ENCODE results near the gene FBXW8.

Gene FBXW8

GRCh38 chr12:116880817-116881324 lies 29.9 kb upstream of the FBXW8 start:
- no peak for TF ChIP-seq CTCF (conservative IDR thresholded peaks at IDR 0.05; ENCODE audit: low read depth, low read length)
- H3K4me3 ChIP-seq (ENCODE audit: low read length): peak overlapping the region; percentile 67
- no peak for DNase-seq (ENCODE audit: low read depth)

- TF ChIP-seq CTCF (conservative IDR thresholded peaks at IDR 0.05; ENCODE audit: low read depth, low read length): no peak
- H3K4me3 ChIP-seq (ENCODE audit: low read length): peak within 1 kb of the TSS; percentile 67
- DNase-seq (ENCODE audit: low read depth): no peak
These were observed 29.3 kb upstream of the FBXW8 start, which contains the start of gene HRK for GRCh38 chr12:116881325-116881876. TSS of gene HRK (minus strand) at chr12:116881441. CDS start at chr12:116881307, 134 bp downstream.

- peak overlapping the region; percentile 45 for H3K4me3 ChIP-seq (ENCODE audit: low read length)
- DNase-seq (ENCODE audit: low read depth): no peak
- no peak for TF ChIP-seq CTCF (conservative IDR thresholded peaks at IDR 0.05; ENCODE audit: low read depth, low read length)
These were observed 28.8 kb upstream of the FBXW8 start for GRCh38 chr12:116881877-116882507.

GRCh38 chr12:116882742-116883141 lies 28.0 kb upstream of the FBXW8 start:
- DNase-seq (ENCODE audit: low read depth): no peak
- TF ChIP-seq CTCF (conservative IDR thresholded peaks at IDR 0.05; ENCODE audit: low read depth, low read length): peak; percentile 50

GRCh38 chr12:116884871-116885270 lies 25.9 kb upstream of the FBXW8 start:
- TF ChIP-seq CTCF (conservative IDR thresholded peaks at IDR 0.05; ENCODE audit: low read depth, low read length): no peak
- DNase-seq (ENCODE audit: low read depth): no peak
- no peak overlapping the region for H3K4me3 ChIP-seq (ENCODE audit: low read length)

More at GRCh38 chr12:116882742-116883141, 28.0 kb upstream of the FBXW8 start:
- H3K4me3 ChIP-seq (ENCODE audit: low read length): no peak overlapping the region

GRCh38 chr12:116885491-116885890 lies 25.3 kb upstream of the FBXW8 start:
- DNase-seq (ENCODE audit: low read depth): no peak
- no peak overlapping the region for H3K4me3 ChIP-seq (ENCODE audit: low read length)
- TF ChIP-seq CTCF (conservative IDR thresholded peaks at IDR 0.05; ENCODE audit: low read depth, low read length): no peak

GRCh38 chr12:116887244-116887643 lies 23.5 kb upstream of the FBXW8 start:
- H3K4me3 ChIP-seq (ENCODE audit: low read length): no peak overlapping the region
- TF ChIP-seq CTCF (conservative IDR thresholded peaks at IDR 0.05; ENCODE audit: low read depth, low read length): no peak
- DNase-seq (ENCODE audit: low read depth): no peak
